Measurements from ENCODE around the gene SLC10A4.

SLC10A4 gene

DNA sequence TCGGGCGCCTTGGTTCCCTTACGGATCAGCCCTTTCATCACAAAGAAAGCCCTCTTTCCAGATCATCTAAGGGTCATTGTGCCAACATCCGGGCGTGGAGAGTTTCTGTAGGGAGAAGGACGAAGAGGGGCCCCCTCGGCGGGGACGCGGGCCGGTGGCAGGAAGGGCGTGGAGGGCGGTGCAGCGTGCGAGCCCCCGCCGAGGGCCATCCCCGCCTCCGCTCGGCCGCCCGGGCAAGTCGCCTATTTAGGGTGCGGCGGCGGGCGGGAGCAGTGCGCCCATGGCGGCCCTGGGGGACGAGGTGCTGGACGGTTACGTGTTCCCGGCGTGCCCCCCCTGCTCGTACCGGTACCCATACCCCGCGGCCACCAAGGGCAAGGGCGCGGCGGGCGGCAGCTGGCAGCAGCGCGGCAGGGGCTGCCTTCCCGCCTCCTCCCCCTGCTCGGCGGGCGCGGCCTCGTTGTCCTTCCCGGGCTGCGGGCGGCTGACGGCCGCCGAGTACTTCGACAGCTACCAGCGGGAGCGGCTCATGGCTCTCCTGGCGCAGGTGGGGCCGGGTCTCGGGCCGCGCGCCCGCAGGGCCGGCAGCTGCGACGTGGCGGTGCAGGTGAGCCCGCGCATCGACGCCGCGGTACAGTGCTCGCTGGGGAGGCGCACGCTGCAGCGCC is 7.0 kb downstream of the SLC10A4 start, which contains the start of gene ZAR1:
Gene ZAR1 (plus strand): TSS at position 241 of the 668 bp plus-strand sequence. CDS start 40 bp downstream, at position 281.
- no peak for DNase-seq

DNA sequence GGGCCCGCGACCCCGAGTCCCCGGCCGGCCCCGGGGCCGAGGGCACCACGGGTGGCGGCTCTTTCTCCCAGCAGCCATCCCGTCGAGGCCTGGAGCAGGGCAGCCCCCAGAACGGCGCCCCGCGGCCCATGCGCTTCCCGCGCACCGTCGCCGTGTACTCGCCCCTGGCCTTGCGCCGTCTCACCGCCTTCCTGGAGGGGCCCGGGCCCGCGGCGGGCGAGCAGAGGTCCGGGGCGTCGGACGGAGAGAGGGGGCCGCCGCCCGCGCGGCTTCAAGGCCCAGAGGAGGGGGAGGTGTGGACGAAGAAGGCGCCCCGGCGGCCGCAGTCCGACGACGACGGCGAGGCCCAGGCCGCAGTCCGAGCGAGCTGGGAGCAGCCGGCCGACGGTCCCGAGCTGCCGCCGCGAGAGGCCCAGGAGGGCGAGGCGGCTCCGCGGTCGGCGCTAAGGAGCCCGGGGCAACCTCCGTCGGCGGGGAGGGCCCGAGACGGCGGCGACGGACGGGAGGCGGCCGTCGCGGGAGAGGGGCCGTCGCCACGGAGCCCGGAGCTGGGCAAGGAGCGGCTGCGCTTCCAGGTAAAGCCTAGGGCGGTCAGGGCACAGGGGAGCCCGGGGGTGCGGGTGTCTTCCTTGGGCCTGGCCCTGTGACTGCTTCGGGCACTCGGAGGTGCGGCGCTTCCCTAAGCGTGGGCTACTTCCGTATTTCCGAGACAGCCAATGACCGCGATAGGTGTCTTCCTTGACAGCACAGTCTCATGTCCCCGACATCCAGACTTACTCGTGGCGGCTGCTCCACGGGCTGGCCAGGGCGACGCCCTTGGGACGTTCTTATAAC is 7.8 kb downstream of the SLC10A4 start:
- DNase-seq, result no peak

GRCh38 chr4:48491514-48492176 is 8.5 kb downstream of the SLC10A4 start:
- DNase-seq, result no peak

- DNase-seq, result no peak
Observed at GRCh38 chr4:48493452-48494100, 10.4 kb downstream of the SLC10A4 start.

DNA sequence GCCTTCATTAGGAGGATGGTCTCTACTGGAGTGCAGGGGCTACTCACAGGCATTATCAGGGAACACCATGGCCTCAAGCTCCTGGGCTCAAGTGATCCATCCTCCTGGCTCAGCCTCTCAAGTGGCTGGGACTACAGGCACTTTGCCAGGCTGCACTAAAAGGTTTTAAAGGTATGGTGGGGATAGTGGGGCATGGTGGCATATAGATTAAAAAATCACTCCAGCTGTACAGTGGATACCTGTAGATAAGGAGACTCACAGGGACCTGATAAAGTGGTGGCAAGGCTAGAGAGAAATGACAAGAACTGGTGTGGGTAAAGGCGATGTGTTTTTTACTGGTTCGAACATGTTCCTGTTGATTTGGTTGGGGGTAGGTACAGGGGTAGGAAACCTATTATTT is 12.8 kb downstream of the SLC10A4 start:
- DNase-seq, result no peak

DNA sequence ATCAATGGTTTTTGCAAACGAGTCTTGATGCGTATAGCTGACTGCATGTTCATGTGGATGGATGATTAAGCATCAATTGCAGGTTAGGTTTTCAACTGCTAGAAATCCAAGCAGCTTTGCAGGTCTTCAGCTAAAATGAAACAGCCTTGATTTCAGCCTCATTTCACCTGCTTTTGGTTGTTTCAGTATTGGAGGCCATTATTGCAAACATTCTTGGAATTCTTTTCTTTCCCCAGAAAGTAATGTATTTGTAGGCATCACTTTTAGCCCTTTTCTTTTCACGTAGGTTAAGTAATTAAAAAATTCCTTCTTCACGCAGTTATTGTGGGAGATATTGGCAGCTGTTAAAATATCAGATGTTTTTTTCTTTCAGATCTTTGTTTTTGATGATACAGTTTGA is 15.8 kb downstream of the SLC10A4 start:
- no peak for DNase-seq

DNA sequence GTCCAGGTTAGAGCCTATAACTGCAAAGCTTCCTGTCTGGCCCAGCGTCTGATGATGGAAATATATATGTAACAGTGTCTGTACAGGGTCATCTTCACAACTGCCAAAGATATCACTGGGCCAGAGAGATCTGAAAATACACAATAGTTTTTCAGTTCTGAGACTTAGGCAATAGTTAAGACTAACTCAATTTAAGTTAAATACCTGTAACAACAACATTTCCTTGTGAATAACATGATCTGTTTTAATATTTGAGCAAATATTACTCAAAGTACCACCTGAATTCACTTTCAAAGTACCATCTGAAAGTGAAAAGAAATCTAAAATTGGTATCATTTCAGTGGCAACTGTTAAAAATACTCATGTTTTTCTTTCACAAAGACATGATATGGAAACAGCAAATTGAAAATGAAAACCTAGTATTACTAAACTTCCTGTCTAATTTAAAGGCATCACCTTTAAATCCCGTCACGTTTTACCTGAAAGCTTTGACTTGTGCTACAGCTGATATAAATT is 16.5 kb downstream of the SLC10A4 start:
- peak in 1 of 5 experiments; percentile 39 for DNase-seq

- DNase-seq, result no peak
Observed at GRCh38 chr4:48503233-48504025, 20.3 kb downstream of the SLC10A4 start.

DNA sequence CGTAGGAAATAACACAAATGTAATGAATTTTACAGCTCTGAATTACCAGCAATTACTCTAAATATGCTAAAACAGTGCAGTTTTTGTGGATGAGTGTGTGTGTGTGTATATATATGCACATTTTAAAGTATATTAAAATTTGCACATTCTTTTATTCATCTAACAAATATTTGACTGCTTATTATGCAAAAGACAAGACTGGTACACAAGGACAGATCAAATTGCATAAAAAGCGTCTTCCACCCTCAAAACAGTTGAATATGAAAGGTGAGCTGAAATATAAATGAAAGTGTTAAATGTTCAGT is 20.8 kb downstream of the SLC10A4 start:
- DNase-seq, result no peak

DNA sequence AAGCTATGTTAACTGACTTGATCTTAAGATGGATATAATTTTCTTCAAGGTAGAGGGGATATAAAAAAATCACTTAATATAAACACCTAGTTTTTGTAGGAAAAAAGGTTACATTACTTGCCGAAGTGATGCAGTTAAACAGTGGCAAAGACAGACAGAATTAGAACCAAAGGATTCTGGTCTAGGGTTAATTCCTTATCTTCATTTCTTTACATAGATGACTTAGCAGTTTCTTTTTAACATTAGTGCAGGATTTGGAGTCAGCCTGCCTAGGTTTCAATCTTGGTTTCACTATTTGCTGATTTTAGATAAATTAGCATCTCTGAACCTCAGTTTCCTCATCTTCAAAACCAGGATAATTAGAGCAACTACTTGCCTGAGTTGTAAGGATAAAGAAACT is 21.2 kb downstream of the SLC10A4 start:
- peak in 1 of 5 experiments; percentile 49 for DNase-seq

GRCh38 chr4:48506716-48507115 is 23.6 kb downstream of the SLC10A4 start:
- DNase-seq, result no peak

DNA sequence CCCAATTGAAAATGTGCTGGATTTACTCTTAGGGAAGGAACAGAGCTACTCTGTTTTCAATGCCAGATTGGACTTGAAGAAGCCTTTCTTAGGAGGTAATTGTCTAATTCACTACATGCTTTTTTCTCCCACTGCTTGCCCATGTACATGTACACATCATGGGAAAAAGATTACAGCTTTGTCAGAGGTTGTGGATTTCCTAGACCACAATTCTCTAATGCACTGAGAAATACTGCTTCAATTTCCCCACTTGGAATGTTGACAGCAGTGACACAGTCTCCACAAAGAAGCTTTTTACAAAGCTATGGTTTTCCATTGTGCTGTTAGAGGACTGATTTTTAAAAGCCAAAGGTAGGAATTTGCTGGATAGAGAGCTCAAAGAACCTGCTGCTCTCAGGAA is 26.4 kb downstream of the SLC10A4 start:
- no peak for DNase-seq

DNA sequence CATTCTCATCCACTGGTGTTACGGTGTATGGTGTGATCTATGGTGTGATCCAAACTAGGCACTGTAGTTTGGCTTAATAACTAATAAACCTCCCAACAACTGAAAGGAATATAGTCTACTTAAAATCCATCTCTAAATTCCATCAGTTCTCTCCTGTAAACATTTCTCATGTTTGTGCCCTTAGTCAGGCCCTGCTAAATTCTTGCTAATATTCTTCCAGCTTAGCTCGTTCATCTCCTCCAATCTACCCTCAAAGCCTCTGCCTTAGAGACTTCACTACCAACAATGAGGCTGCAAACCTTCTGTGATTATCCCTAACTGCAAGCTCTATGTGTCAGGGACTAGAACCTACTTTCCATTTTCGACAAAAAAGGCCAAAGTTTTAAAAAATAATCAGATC is 35.0 kb downstream of the SLC10A4 start:
- DNase-seq, result no peak

- no peak for DNase-seq
Observed at GRCh38 chr4:48526406-48526805, 43.3 kb downstream of the SLC10A4 start.

- no peak for DNase-seq
Observed at GRCh38 chr4:48538358-48538757, 55.2 kb downstream of the SLC10A4 start.
